ENCODE results near the gene MRPS18A. TPM values are rescaled to one million over a fixed set of nuclear protein-coding genes. Genes with fewer than 3 reads are reported as not detected.

The MRPS18A gene
- total and polyA plus RNA-seq, 9 of the 15 experiments (the other 6 are each of a cell fraction or from before 2014, with no cell fraction given), result 87.5 to 243 (median 125) TPM

GRCh38 chr6:43723737-43724295 is 36.2 kb upstream of the MRPS18A start (continued):
- no peak for TF ChIP-seq IRF9 (tag; IDR thresholded peaks at IDR 0.05)
- peak; percentile 53 to 81 for TF ChIP-seq MAZ (CRISPR knock-in tag; conservative IDR thresholded peaks at IDR 0.05 in 1 of 2, IDR thresholded peaks at IDR 0.05 in 1 of 2)
- no peak for TF ChIP-seq ARHGAP35 (IDR thresholded peaks at IDR 0.05; ENCODE audit: partially characterized antibody)
- TF ChIP-seq ZNF644 (tag; IDR thresholded peaks at IDR 0.05; ENCODE audit: low read depth), result no peak
- no peak for TF ChIP-seq PREB (CRISPR knock-in tag; IDR thresholded peaks at IDR 0.05)
- TF ChIP-seq ATF7 (IDR thresholded peaks at IDR 0.05), result peak; percentile 61
- no peak for TF ChIP-seq ID3 (CRISPR knock-in tag; IDR thresholded peaks at IDR 0.05)
- no peak for TF ChIP-seq ID3 (tag; IDR thresholded peaks at IDR 0.05)
- TF ChIP-seq NCOR1 (IDR thresholded peaks at IDR 0.05), result no peak
- 0 out of 2 replicates have a peak, but pooled peaks have one; percentile 31 for TF ChIP-seq MYC (IDR thresholded peaks at IDR 0.05; ENCODE audit: low read depth, low read length)
- TF ChIP-seq MYC (CRISPR knock-in tag; IDR thresholded peaks at IDR 0.05; ENCODE audit: borderline replicate concordance, low read depth), result no peak
- peak; percentile 37; the same call in 1 of the 2 replicates for TF ChIP-seq USF1 (CRISPR knock-in tag; IDR thresholded peaks at IDR 0.05)
- no peak for TF ChIP-seq ZNF280A (IDR thresholded peaks at IDR 0.05; ENCODE audit: low read depth, partially characterized antibody)
- TF ChIP-seq SMARCA4 (IDR thresholded peaks at IDR 0.05), result 0 out of 2 replicates have a peak, but pooled peaks have one; percentile 20
- TF ChIP-seq ZNF280B (CRISPR knock-in tag; IDR thresholded peaks at IDR 0.05), result no peak
- TF ChIP-seq CUX1 (CRISPR knock-in tag; IDR thresholded peaks at IDR 0.05), result no peak
